ENCODE results near the gene RAB5IF. TPM values are rescaled to one million over a fixed set of nuclear protein-coding genes. Genes with fewer than 3 reads are reported as not detected.

The RAB5IF gene
- total RNA-seq, 4 donors from 2014 or later: 12.8 to 37.7 (median 28.5) TPM

- DNase-seq: no peak
- no peak overlapping the region for H3K4me3 ChIP-seq
- no peaks in the 10 kb centered on the region for H3K36me3 ChIP-seq
- intact Hi-C loops (cut with DNase I; ENCODE audit: low total_unique reads): no loop called here
- H3K27ac ChIP-seq: no peak overlapping the region
- H3K27me3 ChIP-seq: no peaks in the 10 kb centered on the region
- TF ChIP-seq POLR2A (IDR thresholded peaks at IDR 0.05) (no peak), CTCF (IDR thresholded peaks at IDR 0.05) (no peak)
- no peaks in the 10 kb centered on the region for H3K4me1 ChIP-seq
- no peaks in the 10 kb centered on the region for H3K9me3 ChIP-seq
Measured at GRCh38 chr20:36624068-36624943, 18.7 kb downstream of the RAB5IF start.

- DNase-seq: no peak
- Histone ChIP-seq H3K27ac (no peak overlapping the region), H3K4me3 (no peak overlapping the region), H3K27me3 (no peaks in the 10 kb centered on the region), H3K4me1 (no peaks in the 10 kb centered on the region), H3K36me3 (no peaks in the 10 kb centered on the region), H3K9me3 (no peaks in the 10 kb centered on the region)
- no peak for TF ChIP-seq CTCF (IDR thresholded peaks at IDR 0.05)
- no peak for TF ChIP-seq POLR2A (IDR thresholded peaks at IDR 0.05)
- intact Hi-C loops (cut with DNase I; ENCODE audit: low total_unique reads): no loop called here
Measured at GRCh38 chr20:36624944-36625324, 19.4 kb downstream of the RAB5IF start.

GRCh38 chr20:36628076-36628475, 22.5 kb downstream of the RAB5IF start:
- intact Hi-C loops (cut with DNase I; ENCODE audit: low total_unique reads): no loop called here
- no peaks in the 10 kb centered on the region for H3K27me3 ChIP-seq
- no peaks in the 10 kb centered on the region for H3K4me1 ChIP-seq
- no peaks in the 10 kb centered on the region for H3K36me3 ChIP-seq
- no peaks in the 10 kb centered on the region for H3K9me3 ChIP-seq
- no peak overlapping the region for H3K4me3 ChIP-seq
- no peak overlapping the region for H3K27ac ChIP-seq
- TF ChIP-seq POLR2A (IDR thresholded peaks at IDR 0.05) (no peak), CTCF (IDR thresholded peaks at IDR 0.05) (no peak)
- no peak for DNase-seq

- Histone ChIP-seq H3K36me3 (no peaks in the 10 kb centered on the region), H3K4me3 (no peak overlapping the region), H3K27me3 (no peaks in the 10 kb centered on the region), H3K9me3 (no peaks in the 10 kb centered on the region), H3K27ac (no peak overlapping the region), H3K4me1 (no peaks in the 10 kb centered on the region)
- intact Hi-C loops (cut with DNase I; ENCODE audit: low total_unique reads): no loop called here
- no peak for TF ChIP-seq CTCF (IDR thresholded peaks at IDR 0.05)
- TF ChIP-seq POLR2A (IDR thresholded peaks at IDR 0.05): no peak
- no peak for DNase-seq
Measured at GRCh38 chr20:36629719-36630681, 24.4 kb downstream of the RAB5IF start.

- no peaks in the 10 kb centered on the region for H3K36me3 ChIP-seq
- no peak for DNase-seq
- no peak overlapping the region for H3K4me3 ChIP-seq
- intact Hi-C loops (cut with DNase I; ENCODE audit: low total_unique reads): no loop called here
- no peaks in the 10 kb centered on the region for H3K4me1 ChIP-seq
- H3K27ac ChIP-seq: no peak overlapping the region
- no peaks in the 10 kb centered on the region for H3K9me3 ChIP-seq
- no peaks in the 10 kb centered on the region for H3K27me3 ChIP-seq
- TF ChIP-seq CTCF (IDR thresholded peaks at IDR 0.05) (no peak), POLR2A (IDR thresholded peaks at IDR 0.05) (no peak)
Measured at GRCh38 chr20:36631646-36632045, 26.1 kb downstream of the RAB5IF start.
